ENCODE results near the gene GULP1. TPM values are rescaled to one million over a fixed set of nuclear protein-coding genes. Genes with fewer than 3 reads are reported as not detected.
A peak's percentile ranks its signal among the peaks of the same experiment; 100 is the strongest.
"Not testable (repeated sequence)": the region's sequence is repeated elsewhere in the genome, so short reads cannot be mapped to it uniquely, and the experiment has no call there.

GULP1 gene
- total RNA-seq, 1 donor from 2014 or later = 29.5 TPM

- H3K4me1 Mint-ChIP-seq (ENCODE audit: low read depth) = peaks cover 35% of the 10 kb centered on the region
- no peak overlapping the region for H3K27ac Mint-ChIP-seq (ENCODE audit: unreplicated experiment)
- DNase-seq (ENCODE audit: low spot score) = no peak
- H3K9me3 Mint-ChIP-seq (ENCODE audit: low read depth) = peaks cover 8% of the 10 kb centered on the region
- H3K27me3 Mint-ChIP-seq (ENCODE audit: low read depth) = no peaks in the 10 kb centered on the region
- no peak for TF ChIP-seq CTCF (IDR thresholded peaks at IDR 0.05)
- no peak overlapping the region for H3K4me3 Mint-ChIP-seq (ENCODE audit: unreplicated experiment)
- peaks cover 4% of the 10 kb centered on the region for H3K36me3 Mint-ChIP-seq (ENCODE audit: low read depth)
Observed at GRCh38 chr2:188604579-188604978, 312.9 kb downstream of the GULP1 start.

GRCh38 chr2:188605609-188606584, 314.2 kb downstream of the GULP1 start:
- H3K4me3 Mint-ChIP-seq (ENCODE audit: unreplicated experiment) = not testable (repeated sequence)

GRCh38 chr2:188606596-188606995, 314.9 kb downstream of the GULP1 start:
- peaks cover 14% of the 10 kb centered on the region for H3K9me3 Mint-ChIP-seq (ENCODE audit: low read depth)
- not testable (repeated sequence) for H3K4me3 Mint-ChIP-seq (ENCODE audit: unreplicated experiment); DNase-seq (ENCODE audit: low spot score)

More at GRCh38 chr2:188605609-188606584, 314.2 kb downstream of the GULP1 start:
- H3K27me3 Mint-ChIP-seq (ENCODE audit: low read depth); H3K27ac Mint-ChIP-seq (ENCODE audit: unreplicated experiment); DNase-seq (ENCODE audit: low spot score); H3K36me3 Mint-ChIP-seq (ENCODE audit: low read depth): not testable (repeated sequence)
- H3K4me1 Mint-ChIP-seq (ENCODE audit: low read depth) = peaks cover 33% of the 10 kb centered on the region
- H3K9me3 Mint-ChIP-seq (ENCODE audit: low read depth) = peaks cover 12% of the 10 kb centered on the region

GRCh38 chr2:188607501-188607900, 315.8 kb downstream of the GULP1 start:
- Mint-ChIP-seq H3K36me3 (ENCODE audit: low read depth) (peaks cover 3% of the 10 kb centered on the region), H3K27ac (ENCODE audit: unreplicated experiment) (no peak overlapping the region), H3K27me3 (ENCODE audit: low read depth) (no peaks in the 10 kb centered on the region), H3K9me3 (ENCODE audit: low read depth) (peaks cover 15% of the 10 kb centered on the region), H3K4me1 (ENCODE audit: low read depth) (peaks cover 23% of the 10 kb centered on the region), H3K4me3 (ENCODE audit: unreplicated experiment) (no peak overlapping the region)
- TF ChIP-seq CTCF (IDR thresholded peaks at IDR 0.05) = no peak
- DNase-seq (ENCODE audit: low spot score) = no peak

More at GRCh38 chr2:188606596-188606995, 314.9 kb downstream of the GULP1 start:
- not testable (repeated sequence) for H3K27ac Mint-ChIP-seq (ENCODE audit: unreplicated experiment); H3K27me3 Mint-ChIP-seq (ENCODE audit: low read depth); H3K36me3 Mint-ChIP-seq (ENCODE audit: low read depth)
- H3K4me1 Mint-ChIP-seq (ENCODE audit: low read depth) = peaks cover 28% of the 10 kb centered on the region

GRCh38 chr2:188609321-188610049, 317.8 kb downstream of the GULP1 start:
- Mint-ChIP-seq H3K9me3 (ENCODE audit: low read depth) (peaks cover 15% of the 10 kb centered on the region), H3K27me3 (ENCODE audit: low read depth) (no peaks in the 10 kb centered on the region), H3K36me3 (ENCODE audit: low read depth) (no peaks in the 10 kb centered on the region), H3K4me1 (ENCODE audit: low read depth) (peaks cover 23% of the 10 kb centered on the region), H3K27ac (ENCODE audit: unreplicated experiment) (no peak overlapping the region), H3K4me3 (ENCODE audit: unreplicated experiment) (no peak overlapping the region)
- TF ChIP-seq CTCF (IDR thresholded peaks at IDR 0.05) = no peak
- no peak for DNase-seq (ENCODE audit: low spot score)

GRCh38 chr2:188610050-188610444, 318.4 kb downstream of the GULP1 start:
- H3K4me1 Mint-ChIP-seq (ENCODE audit: low read depth) = peaks cover 23% of the 10 kb centered on the region
- peaks cover 15% of the 10 kb centered on the region for H3K9me3 Mint-ChIP-seq (ENCODE audit: low read depth)
- H3K36me3 Mint-ChIP-seq (ENCODE audit: low read depth) = no peaks in the 10 kb centered on the region
- no peaks in the 10 kb centered on the region for H3K27me3 Mint-ChIP-seq (ENCODE audit: low read depth)
- H3K27ac Mint-ChIP-seq (ENCODE audit: unreplicated experiment) = peak overlapping the region; percentile 63
- H3K4me3 Mint-ChIP-seq (ENCODE audit: unreplicated experiment) = no peak overlapping the region
- TF ChIP-seq CTCF (IDR thresholded peaks at IDR 0.05) = no peak
- no peak for DNase-seq (ENCODE audit: low spot score)

Measured in chondrocyte (in vitro differentiated cells).